Astrocyte (in vitro differentiated cells and primary cell): ENCODE data around the gene CALY. TPM values are rescaled to one million over a fixed set of nuclear protein-coding genes. Genes with fewer than 3 reads are reported as not detected.

Source experiments
- DNase-seq: peaks from one replicate; pipeline ENCODE4 v3.0.0-alpha.2; 2010; ENCODE audit warnings: low read depth
- FAIRE-seq: peaks from 2 replicates; lab custom pipeline; 2011; peaks lifted over from hg19 to GRCh38; lab: Jason Lieb, UNC
- H2AFZ ChIP-seq: 2 replicates; pipeline ENCODE4 v1.6.0; 2012; ENCODE audit warnings: low read depth, low read length, inconsistent platforms
- H3K27ac ChIP-seq: 2 replicates; pipeline ENCODE4 v1.5.1; 2011; ENCODE audit warnings: low read depth, low read length, inconsistent platforms
- H3K27me3 ChIP-seq: 2 replicates; pipeline ENCODE4 v1.6.0; 2011; ENCODE audit warnings: low read length, inconsistent platforms; ENCODE audit not compliant: insufficient read depth
- H3K36me3 ChIP-seq: 2 replicates; pipeline ENCODE4 v1.5.1; 2011; ENCODE audit warnings: low read length, inconsistent platforms; ENCODE audit not compliant: insufficient read depth
- H3K4me1 ChIP-seq: 2 replicates; pipeline ENCODE4 v1.5.1; 2011; ENCODE audit warnings: low read length, inconsistent platforms; ENCODE audit not compliant: insufficient read depth
- H3K4me2 ChIP-seq: 2 replicates; pipeline ENCODE4 v1.6.0; 2012; ENCODE audit warnings: low read length, inconsistent platforms
- H3K4me3 ChIP-seq: 2 replicates; pipeline ENCODE4 v1.5.1; 2011; ENCODE audit warnings: low read depth, mild to moderate bottlenecking, low read length, inconsistent platforms; ENCODE audit not compliant: insufficient read depth
- H3K79me2 ChIP-seq: 2 replicates; pipeline ENCODE4 v1.6.0; 2012; ENCODE audit warnings: mild to moderate bottlenecking, low read length, inconsistent platforms; ENCODE audit not compliant: insufficient read depth
- H3K9ac ChIP-seq: 2 replicates; pipeline ENCODE4 v1.6.0; 2012; ENCODE audit warnings: mild to moderate bottlenecking, low read length, inconsistent platforms
- H3K9me3 ChIP-seq: 2 replicates; pipeline ENCODE4 v1.5.1; 2012; ENCODE audit warnings: low read depth, mild to moderate bottlenecking, low read length, inconsistent platforms; ENCODE audit not compliant: insufficient read depth
- H4K20me1 ChIP-seq: 2 replicates; pipeline ENCODE4 v1.6.0; 2012; ENCODE audit warnings: low read length, inconsistent platforms; ENCODE audit not compliant: insufficient read depth
- H3K27ac Mint-ChIP-seq: one replicate; pipeline ENCODE4 v1.8.0; 2021; ENCODE audit warnings: mild to moderate bottlenecking, mixed read lengths; ENCODE audit not compliant: unreplicated experiment
- H3K27me3 Mint-ChIP-seq: one replicate; pipeline ENCODE4 v1.8.0; 2021; ENCODE audit warnings: low read depth, mixed read lengths; ENCODE audit not compliant: unreplicated experiment
- H3K36me3 Mint-ChIP-seq: one replicate; pipeline ENCODE4 v1.8.0; 2021; ENCODE audit warnings: low read depth, mixed read lengths; ENCODE audit not compliant: unreplicated experiment
- H3K4me1 Mint-ChIP-seq: one replicate; pipeline ENCODE4 v1.8.0; 2021; ENCODE audit warnings: low read depth, mixed read lengths; ENCODE audit not compliant: unreplicated experiment
- H3K4me3 Mint-ChIP-seq: one replicate; pipeline ENCODE4 v1.8.0; 2021; ENCODE audit warnings: mild to moderate bottlenecking, moderate library complexity, mixed read lengths; ENCODE audit not compliant: unreplicated experiment
- H3K9me3 Mint-ChIP-seq: one replicate; pipeline ENCODE4 v1.8.0; 2021; ENCODE audit warnings: mild to moderate bottlenecking, mixed read lengths; ENCODE audit not compliant: unreplicated experiment
- CTCF ChIP-seq: IDR thresholded peaks from 2 replicates; pipeline ENCODE4 v1.5.1; 2011; ENCODE audit warnings: low read depth, mild to moderate bottlenecking, inconsistent platforms, low read length, moderate library complexity; ENCODE audit not compliant: insufficient read depth
- EZH2 ChIP-seq: IDR thresholded peaks from 2 replicates; pipeline ENCODE4 v1.6.1; 2012; ENCODE audit warnings: mild to moderate bottlenecking, low read length, inconsistent platforms; ENCODE audit not compliant: insufficient read depth
- total RNA-seq: library from RNA; stranded (reverse); gene quantifications from 2 replicates; pipeline ENCODE4 v1.2.1, GENCODE V29; 2021

CALY gene
- total RNA-seq, 1 donor from 2014 or later: 1.1 TPM

GRCh38 chr10:133328358-133329343, 8.0 kb downstream of the CALY start:
- peaks cover 7% of the 10 kb centered on the region for H3K4me1 Mint-ChIP-seq
- peaks cover 2% of the 10 kb centered on the region for H3K36me3 Mint-ChIP-seq
- Histone ChIP-seq H3K9me3 (no peaks in the 10 kb centered on the region), H3K4me2 (peak overlapping the region; percentile 80), H3K9ac (peak overlapping the region; percentile 29), H3K27ac (peak overlapping the region; percentile 2), H3K27me3 (peaks cover 29% of the 10 kb centered on the region), H3K79me2 (no peaks in the 10 kb centered on the region), H3K36me3 (no peaks in the 10 kb centered on the region), H4K20me1 (no peaks in the 10 kb centered on the region), H3K4me3 (no peak overlapping the region), H2AFZ (no peak overlapping the region), H3K4me1 (peaks cover 30% of the 10 kb centered on the region)
- peaks cover 49% of the 10 kb centered on the region for H3K27me3 Mint-ChIP-seq
- FAIRE-seq (no peak), DNase-seq (no peak)
- no peak overlapping the region for H3K27ac Mint-ChIP-seq
- TF ChIP-seq EZH2: no peak
- no peak for TF ChIP-seq CTCF
- H3K9me3 Mint-ChIP-seq: peaks cover 4% of the 10 kb centered on the region
- no peak overlapping the region for H3K4me3 Mint-ChIP-seq

- Mint-ChIP-seq H3K27me3 (peaks cover 43% of the 10 kb centered on the region), H3K27ac (peak overlapping the region; percentile 41), H3K36me3 (no peaks in the 10 kb centered on the region), H3K9me3 (peaks cover 3% of the 10 kb centered on the region), H3K4me1 (peaks cover 7% of the 10 kb centered on the region), H3K4me3 (no peak overlapping the region)
- peak overlapping the region; percentile 21 for H3K4me2 ChIP-seq
- no peak overlapping the region for H3K4me3 ChIP-seq
- no peak for FAIRE-seq
- H3K4me1 ChIP-seq: peaks cover 30% of the 10 kb centered on the region
- H3K36me3 ChIP-seq: no peaks in the 10 kb centered on the region
- no peaks in the 10 kb centered on the region for H3K9me3 ChIP-seq
- no peak overlapping the region for H3K27ac ChIP-seq
- no peak overlapping the region for H2AFZ ChIP-seq
- no peak overlapping the region for H3K9ac ChIP-seq
- H3K27me3 ChIP-seq: peaks cover 29% of the 10 kb centered on the region
- H3K79me2 ChIP-seq: no peaks in the 10 kb centered on the region
- no peak for TF ChIP-seq EZH2
- TF ChIP-seq CTCF: no peak
- no peak for DNase-seq
- H4K20me1 ChIP-seq: no peaks in the 10 kb centered on the region
Observed at GRCh38 chr10:133327651-133328357, 8.9 kb downstream of the CALY start.
